Renal cortex interstitium (tissue), 11 donors: ENCODE data around the gene NUDT21. TPM values are rescaled to one million over a fixed set of nuclear protein-coding genes. Genes with fewer than 3 reads are reported as not detected.

ENCODE experiments used
- DNase-seq, 11 donors: peaks; one replicate each; pipeline ENCODE4 v3.0.0-alpha.2; 2013; ENCODE audit warnings: low read depth in 9 of 11, low spot score in 4 of 11; ENCODE audit errors: extremely low read depth in 1 of 11
- polyA plus RNA-seq, 3 donors: library from polyadenylated mRNA; unstranded; fragments of 120-200 nt; gene quantifications; one replicate each; pipeline ENCODE4 v1.2.1, GENCODE V29; 2013; ENCODE audit not compliant: insufficient read length in 3 of 3

NUDT21 gene
- polyA plus RNA-seq, 3 donors, result 125 to 152 (median 135) TPM

DNA sequence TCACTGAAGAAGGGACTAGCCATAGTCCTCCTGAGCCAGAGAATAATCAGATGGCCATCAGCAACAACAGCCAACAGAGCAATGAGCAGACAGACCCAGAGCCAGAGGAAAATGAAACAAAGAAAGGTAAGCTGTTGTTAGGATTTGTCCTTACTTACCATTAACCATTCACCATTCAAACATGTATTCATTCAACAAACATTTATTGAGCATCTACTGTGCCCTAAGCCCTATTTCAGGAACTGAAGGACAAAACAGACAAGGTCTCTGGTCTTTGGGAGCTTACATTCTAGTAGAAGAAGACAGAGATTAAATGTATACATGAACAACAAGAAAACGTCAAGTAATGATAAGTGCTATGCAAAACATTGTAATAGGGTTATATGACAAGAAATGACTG is 19.5 kb upstream of the NUDT21 start:
- no peak for DNase-seq

DNA sequence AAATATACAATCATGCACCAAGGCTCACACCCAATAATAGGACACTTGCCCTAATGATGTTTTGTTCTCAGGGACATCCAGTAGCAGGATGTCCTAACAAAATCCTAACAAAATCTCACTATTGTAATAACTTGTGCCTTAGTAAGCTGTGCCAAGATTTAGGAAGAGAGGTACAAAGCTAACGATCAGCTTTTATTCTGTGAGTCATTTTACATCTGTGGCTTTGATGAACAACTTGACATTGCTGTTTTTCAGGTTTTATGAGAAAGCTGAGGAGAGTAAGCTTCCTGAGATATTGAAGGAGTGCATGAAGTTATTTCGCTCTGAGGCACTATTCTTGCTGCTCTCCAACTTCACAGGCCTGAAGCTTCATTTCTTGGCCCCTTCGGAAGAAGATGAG is 19.1 kb upstream of the NUDT21 start:
- DNase-seq, result no peak

DNA sequence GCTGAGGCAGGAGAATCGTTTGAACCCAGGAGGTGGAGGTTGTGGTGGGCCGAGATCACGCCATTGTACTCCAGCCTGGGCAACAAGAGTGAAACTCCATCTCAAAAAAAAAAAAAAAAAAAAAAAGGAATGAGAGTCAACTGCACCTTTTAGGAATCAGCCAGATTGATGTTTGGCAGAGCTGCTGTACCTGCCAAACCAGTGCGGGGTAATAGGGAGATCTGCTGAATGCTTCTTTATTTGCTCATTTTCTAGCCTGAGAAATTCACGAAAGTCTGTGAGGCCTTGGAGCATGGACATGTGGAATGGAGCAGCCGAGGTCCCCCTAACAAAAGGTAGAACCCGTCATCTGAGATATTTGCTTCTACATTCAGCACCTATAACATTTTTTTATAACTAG is 18.6 kb upstream of the NUDT21 start:
- no peak for DNase-seq

DNA sequence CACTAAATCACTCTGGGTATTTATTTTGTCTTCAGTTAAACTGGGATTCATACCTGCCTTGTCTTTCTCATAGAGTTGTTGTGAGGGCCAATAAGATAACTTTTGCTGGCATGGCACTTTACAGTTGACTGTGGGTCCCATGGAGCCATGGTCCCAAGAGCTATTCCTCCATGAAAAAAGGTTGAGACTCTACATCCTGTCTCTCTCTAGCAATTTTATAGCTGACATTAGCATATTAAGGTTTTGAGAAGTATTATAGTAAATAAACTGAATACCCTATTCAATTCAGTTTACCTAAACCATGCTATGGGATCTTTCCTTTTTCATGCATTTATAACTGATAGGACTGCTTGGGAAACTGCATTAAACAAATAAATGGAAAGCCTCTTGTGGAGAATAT is 17.7 kb upstream of the NUDT21 start:
- no peak for DNase-seq

DNA sequence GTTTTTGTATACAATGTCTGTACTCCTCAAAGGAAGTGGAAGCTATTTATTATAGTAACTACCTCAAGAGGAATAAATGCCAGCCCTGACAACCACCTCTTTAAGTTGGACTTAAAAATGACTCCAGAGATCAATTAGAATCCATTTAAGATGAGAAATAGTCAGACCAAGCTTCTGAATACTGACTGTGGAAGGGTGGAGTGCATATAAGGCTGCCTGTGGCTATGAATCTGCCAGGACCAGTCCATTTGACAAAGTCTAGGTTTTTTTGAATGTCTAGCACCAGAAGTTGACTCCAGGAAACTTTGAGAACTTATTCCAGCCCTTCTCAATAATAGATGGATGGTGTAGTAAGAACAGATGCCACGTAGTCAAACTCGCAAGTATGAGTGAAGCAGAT is 15.2 kb upstream of the NUDT21 start:
- DNase-seq, result no peak

DNA sequence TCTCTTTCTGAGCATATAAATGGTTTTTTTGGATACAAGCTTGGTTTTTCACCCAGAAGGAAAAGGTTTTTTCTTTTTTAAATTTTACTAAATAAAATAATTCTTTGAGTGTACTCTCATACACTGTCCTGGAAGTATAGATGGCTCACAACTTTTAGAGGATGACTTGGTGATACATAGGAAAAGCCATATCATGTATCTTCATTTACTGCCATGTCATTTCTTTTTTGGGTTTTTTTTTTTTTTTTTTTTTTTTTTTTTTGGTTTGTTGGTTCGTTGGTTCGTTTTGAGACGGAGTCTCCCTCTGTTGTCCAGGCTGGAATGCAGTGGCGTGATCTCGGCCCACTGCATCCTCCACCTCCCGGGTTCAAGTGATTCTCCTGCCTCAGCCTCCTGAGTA is 12.0 kb upstream of the NUDT21 start:
- no peak for DNase-seq

DNA sequence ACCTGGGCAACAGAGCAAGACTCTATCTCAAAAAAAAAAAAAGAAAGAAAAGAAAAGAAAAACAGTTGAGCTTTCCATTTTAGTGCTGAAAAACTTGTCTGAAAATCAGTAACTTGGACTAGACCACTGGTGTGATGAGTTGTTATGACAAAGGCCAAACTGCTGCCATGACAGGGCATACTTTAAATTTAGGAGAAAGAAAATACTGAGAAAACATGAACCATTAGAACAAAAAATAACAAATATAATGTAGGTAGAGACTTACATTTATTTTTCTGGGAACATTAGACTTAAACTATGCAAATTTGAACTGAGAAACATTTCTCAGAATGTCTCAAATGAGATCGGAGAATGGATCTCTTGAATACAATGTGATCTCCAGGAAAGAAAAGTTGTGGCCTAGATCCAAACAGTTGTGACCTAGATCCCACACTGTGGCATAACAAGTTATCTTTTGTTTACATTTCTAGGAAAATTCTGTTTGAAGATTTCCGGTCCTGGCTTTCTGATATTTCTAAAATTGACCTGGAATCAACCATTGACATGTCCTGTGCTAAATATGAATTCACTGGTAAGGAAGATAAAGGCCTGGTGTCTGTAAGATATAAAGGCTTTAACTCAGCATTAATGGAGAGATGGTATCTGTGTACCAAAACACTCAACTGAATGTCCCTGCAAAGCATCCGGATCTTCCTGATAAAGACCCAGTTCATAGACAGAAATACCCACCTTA is 11.1 kb upstream of the NUDT21 start:
- DNase-seq, result no peak

DNA sequence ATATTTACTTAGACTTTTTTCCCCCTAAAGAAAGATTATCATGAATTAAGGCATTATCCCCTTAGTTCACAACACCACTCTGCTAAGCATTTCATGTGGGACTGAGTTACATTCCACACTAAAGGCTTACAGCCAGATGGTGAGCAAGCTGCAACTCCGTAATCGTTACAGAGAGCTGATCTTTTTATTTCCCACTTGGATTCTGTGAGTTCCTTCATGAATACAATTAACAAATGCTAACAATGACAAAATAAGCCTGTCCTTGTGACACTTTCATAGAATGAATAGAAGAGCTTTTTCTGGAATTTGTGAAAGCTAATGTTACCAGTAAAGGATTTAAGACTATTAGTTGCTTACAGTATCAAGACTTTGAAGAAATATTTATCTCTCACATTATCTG is 9.0 kb upstream of the NUDT21 start:
- DNase-seq, result no peak

DNA sequence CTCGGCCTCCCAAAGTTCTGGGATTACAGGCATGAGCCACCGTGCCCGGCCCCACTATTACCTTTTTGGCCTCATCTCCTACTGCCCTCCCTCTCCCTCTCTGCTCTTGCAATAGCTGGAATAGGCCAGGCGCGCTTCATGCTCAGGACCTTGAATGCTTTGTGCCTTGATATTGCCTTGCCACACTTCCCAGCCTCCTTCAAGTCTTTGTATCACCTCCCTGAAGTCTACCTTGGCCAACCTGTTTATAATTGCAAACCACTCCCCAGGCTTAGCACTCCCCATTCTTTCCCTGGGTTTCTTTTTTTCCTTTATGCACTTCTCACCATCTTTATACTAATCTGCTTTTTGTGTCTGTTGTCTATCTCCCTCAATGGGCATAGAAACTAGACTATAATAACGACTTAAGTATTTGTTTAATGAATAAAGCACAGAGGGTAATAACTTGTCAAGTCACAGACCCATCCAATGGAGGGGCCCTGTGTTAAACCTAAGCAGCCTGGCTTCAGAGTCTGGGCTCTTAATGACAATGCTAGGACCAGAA is 6.9 kb upstream of the NUDT21 start:
- no peak for DNase-seq

DNA sequence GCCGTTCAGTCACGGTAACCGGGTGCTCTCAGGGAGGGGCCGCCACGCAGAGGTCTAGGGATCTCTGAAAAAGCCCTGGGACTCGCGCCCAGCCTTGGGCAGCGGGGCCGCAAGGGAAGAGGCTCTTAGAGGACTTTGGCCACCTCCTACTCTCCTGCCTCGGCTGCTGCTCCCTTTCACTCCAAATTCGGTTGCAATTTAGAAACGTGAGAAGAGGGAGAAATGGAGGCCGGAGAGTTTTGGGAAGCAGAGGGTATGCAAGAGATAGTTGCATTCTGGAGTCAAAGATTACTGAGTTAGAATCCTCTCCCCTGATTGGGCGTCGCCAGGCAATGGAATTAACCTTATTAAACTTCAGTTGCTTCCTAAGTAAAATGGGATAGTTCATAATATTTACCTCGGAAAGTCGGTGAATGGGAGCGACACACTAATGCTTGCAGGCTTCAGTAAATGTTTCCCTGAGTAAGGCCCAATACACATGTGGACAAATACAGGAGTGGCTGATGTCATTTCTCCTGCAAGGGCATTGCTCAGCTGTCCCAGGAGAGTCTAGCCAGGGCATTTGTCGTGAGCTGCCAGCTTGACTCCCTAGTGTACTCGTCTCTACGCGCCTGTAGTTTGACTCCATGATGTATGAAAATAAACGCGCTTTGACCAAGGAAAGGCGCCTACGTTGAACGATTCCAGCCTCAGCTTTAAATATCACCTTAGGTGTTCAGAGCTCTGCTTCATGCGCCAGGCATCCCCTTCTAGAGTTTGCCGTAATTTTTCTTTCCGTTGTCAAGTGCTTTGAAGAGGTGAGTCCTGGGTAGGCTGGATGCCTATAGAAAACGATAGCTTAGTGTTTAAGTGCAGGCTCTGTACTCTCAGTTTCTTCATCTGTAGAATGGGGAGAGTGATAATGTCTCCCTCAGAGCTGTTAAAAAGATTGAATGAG is 889 bp upstream of the NUDT21 start:
- peak in 10 of 11 donors; percentile 7 to 44 (median 24) for DNase-seq

DNA sequence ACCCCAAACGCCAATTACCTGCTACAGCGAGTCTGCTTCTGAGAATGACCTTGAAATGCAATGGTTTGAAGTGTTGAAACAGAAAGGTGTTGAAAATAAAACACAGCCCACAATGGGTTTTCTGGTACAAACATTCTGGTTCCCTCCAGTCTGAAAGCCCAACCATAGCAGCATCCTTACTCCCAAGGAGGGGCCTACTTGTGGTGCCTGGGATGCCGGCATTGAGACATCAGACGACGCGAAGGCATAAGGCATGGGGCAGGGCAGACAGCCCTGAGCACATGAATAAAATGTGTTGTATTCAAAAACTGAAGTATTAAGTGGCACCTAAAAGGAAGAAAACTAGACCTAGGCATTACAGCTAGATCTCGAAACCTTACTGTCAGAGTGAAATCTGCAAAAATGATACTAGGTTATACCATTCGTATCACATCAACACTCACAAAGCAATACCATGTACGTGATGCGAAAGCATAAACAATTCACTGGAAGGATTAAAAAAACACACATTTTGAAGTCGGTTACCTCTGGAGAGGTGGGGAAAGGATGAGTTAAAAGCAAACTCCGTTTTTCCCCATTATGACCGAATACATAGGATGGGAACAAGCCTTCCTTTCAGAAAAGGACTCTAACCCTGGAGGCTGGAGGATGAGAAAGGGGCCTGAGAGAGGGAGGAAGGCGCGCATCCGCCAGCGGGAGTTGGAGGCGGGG is 702 bp downstream of the NUDT21 start:
- peak in 2 of 11 donors; percentile 11 to 22 for DNase-seq

DNA sequence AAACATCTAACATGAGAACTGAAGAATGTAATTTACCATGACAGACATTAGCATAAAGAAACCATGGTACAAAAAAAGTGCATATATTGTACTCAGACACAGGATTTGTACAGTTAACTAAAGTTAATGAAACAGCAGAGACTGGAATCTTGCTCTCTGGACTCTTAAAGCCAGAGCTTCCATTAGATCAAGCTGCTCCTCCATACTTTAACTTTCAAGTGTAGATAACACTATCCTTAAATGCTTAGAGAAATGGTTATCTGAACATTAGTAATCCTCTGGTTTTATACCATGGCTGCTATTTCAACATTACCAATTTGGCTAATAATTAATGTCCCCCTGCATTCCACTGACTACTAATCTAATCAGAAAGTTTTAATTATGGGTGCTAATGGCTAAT is 3.1 kb downstream of the NUDT21 start:
- DNase-seq, result no peak

DNA sequence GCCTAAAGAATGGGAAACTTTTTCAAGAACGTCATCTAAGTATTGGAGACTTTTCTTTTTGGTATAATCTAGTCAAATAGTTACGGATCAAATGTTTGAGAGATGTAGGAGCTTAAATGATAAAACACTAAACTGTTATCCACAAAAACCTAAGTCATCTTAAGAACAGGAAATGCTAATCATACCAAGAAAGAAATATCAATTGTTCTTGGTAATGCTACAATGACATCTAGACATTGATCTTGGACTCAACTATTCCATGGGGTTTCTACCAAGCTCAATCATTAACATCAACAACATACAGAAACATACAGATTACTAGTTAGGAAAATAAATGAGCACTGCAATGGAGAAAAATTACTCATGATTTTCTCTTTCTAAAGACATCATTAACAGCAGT is 3.8 kb downstream of the NUDT21 start:
- DNase-seq, result no peak

DNA sequence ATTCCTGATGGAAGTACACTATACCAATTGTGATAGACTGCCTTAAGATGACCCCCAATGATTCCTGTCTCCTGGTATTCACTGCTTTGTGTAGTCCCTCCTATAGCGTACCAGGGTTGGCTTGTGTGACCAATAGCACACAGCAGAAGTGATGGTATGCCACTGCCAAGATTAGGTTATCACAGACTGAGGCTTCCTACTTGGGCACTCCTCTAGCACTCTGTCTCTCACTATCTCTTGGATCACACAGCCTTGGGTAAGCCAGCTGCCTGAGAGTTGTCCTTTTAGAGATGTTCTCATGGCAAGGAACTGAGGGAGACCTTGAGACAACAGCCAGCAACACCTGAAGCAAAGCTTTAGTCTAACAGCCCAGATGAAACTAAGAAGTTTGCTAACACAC is 13.1 kb downstream of the NUDT21 start:
- DNase-seq, result no peak

DNA sequence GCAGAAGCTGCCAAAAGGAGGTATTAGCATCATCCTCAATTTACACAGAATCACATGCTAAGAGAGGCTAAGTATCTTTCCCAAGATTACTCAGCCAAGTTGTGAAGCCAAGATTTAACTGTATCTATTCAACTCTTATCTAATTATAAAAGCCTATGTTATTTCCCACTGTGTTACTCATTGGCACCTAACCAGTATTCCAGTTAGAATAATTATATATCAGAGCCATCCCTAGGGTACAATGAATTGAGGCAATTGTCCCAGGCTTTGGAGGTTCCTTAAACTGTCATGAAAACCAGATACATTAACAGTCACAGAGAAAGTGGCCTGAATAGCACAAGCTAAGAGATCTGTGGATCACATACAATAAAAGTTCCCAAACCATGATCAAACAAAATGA is 14.9 kb downstream of the NUDT21 start:
- no peak for DNase-seq

DNA sequence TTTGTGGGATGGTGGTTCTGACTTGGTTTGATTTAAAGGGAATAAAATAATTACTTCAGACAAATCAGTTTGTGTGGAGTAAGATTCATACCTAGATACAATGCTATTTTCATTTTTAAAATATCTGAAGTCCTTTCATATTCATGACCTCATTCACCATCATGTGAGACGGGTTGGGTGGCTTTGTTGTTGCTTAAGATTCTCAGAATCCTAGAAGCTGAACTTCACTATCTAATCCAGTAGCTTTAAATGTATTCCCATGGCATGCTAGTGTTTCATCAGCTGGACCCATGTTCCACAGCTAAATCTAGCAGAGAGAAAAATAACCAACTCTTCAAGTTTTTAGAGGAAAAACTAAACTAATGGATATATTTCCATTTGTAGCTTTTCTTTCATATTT is 23.0 kb downstream of the NUDT21 start:
- no peak for DNase-seq

DNA sequence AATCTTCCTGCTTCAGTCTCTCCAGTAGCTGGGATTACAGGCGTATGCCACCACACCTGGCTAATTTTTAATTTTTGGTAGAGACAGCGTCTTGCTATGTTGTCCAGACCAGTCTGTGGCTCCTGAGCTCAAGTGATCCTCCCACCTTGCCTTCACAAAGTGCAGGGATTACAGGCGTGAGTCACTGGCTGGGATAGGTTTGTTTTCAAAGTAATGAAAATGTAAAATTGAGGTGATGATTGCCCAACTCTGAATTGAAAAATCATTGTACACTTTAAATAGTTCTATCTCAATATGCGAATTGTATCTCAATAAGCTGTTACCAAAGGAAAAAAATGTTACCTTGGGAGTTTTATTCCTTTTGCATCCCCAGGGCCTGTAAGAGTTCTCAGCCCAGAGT is 24.5 kb downstream of the NUDT21 start:
- no peak for DNase-seq

DNA sequence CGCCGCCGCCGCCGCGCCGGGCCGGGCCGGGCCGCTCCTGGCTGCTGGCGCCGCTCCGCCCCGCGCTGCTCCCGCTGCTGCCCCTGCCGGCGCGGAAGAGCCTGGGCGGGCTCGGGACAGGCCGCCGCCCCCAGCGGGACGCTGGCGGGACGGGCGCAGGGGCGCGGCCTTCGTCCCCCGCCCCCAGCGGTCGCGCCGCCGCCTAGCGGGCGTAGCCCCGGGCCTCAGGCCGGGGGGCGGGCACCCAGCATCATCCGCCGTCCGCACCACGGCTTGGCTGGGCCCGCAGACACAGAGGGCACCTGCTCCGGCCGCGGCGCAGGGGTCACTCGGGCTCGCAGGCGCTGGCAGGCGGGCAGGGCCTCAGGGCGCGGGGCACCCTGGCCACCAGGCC is 25.7 kb downstream of the NUDT21 start, which contains the start of gene AMFR:
TSS of gene AMFR (minus strand) at position 107 of the 394 bp plus-strand sequence. CDS start 218 bp downstream, outside the sequence.
- DNase-seq, result peak in 9 of 11 donors; percentile 49 to 77 (median 70)

DNA sequence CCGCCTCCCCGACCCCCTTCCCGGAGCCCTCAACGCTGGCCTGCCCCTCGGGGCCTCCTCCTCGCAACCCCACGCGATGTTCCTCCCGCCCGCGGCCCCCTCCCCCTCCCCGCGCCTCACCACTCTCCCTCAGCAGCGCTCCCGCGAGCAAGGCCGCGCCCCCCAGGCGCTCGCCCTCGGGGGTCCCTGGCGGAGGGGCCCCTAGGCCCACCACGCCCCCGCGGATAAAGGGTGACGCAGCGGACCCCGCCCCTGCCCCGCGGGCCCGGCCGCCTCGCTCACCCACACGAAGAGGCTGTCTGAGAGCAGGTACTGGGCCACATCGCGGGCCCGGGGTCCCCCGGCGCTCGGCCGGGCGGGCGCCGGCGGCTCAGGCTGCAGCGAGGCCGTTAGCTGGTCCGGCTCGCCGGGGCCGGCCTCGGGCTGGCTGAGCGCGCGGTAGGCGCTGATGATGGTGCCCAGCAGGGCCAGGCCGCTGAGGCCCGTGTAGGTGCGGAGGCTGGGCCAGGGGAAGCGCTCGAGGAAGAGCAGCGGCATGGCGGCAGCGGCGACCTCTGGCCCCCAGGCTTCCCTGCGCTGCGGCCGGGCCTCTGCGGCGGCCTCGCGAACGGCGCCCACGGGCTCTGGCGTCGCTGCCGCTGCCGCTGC is 26.2 kb downstream of the NUDT21 start:
- DNase-seq, result peak in 3 of 11 donors; percentile 26 to 42 (median 31)
